Glomerular visceral epithelial cell (primary cell): ENCODE results near the gene PREP.
"Not testable (repeated sequence)": the region's sequence is repeated elsewhere in the genome, so short reads cannot be mapped to it uniquely, and the experiment has no call there.

ENCODE experiments used
- DNase-seq: peaks from one replicate; pipeline ENCODE4 v3.0.0-alpha.2; 2016; ENCODE audit errors: extremely low spot score

Gene PREP

DNA sequence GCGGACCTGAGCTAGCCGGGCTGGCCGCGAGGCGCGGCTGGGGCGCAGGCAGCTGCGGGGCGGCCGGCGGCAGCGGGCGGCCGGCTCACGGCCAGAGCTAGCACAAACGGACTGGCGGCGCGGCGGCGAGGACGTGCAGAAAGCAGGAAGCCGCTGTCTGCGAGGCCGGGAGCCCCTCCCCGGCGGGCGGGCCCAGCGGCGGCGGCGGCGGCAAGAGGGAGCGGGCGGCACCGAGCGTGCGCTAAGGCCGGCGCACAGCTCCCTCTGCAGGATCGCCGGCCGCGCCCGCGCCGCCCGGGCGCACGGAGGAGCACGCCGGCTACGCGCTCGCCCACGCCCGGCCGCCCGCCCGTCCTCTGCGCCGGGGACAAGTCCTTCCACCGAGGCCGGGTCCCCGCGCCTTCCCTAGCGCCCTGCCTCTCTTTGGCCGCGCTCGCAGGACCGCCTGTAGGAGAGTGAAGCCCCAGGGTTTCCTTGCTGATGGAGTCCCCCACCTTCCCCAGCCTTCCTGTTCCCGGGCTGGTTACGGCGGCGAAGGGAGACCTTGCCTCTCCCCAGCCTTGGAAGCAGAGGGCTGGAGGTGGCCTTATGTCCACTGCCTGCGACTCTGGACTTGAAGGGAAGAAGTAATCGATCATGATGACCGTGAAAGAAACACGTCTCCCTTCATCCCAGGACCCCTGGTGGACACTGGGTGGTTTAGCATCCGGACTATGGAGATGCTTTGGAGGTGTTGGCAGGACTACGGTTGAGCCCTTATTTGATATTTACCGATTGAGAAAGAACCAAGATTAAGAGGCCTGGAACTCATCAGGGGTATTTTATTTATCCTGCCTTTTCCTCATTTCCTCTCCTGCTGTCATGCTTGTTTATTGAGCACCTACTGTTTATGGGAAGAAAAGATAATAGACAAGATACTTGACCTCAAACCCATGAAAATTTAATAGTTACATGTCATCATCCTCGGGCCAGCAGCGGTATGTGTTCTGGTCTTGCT, at the start of gene PREP:
TSS of gene PREP (minus strand) at position 144 of the 997 bp plus-strand sequence. CDS start 191 bp downstream, outside the sequence.
- DNase-seq: peak; percentile 90

DNA sequence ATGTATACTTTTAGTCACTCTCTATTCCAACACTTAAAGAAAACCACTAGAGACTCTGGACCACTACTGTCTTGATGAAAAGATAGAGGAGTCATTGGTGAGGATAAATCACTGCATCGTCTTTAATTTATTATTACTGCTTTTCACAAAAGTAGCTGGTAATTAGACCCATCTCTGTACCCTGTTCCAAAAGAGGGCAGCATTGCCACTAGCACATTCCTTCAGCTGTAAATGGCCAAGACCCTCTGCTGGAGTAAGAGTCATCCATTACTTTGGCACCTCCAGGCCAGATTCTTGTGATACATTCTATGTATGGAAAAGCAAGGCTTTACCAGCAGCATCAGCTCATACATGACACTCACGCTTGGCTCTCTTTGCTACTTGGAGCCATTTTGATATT, 49.5 kb upstream of the PREP start:
- no peak for DNase-seq

DNA sequence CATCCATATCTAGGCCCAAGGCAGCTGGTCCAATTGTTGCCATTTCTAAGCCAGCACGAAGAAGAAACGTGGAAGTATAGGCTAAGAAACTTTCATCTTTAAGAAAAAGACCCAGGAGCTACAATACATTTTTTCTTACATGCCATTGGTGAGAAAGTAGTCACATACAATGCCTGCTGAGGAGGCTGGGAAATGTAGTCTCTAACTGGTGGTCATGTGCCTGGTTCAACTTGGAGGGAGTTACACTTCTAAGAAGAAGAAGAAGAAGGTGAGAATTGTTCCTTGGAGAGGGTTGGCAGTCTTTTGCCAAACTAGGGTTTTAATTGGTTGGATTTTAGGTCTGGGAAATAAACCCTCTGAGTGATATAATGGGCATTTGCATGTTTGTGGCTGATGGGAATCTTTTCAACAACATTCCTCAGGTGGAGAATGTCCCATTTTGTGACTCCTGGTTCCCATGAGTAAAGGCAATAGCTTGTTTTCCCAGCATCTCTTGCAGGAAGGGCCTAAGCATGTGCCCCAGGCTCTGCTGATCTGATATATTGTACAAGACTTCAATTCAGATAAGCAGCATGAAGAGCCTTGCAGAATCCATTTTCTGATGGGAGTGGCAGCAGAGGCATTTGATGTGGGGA, 47.0 kb upstream of the PREP start:
- DNase-seq: peak; percentile 26

DNA sequence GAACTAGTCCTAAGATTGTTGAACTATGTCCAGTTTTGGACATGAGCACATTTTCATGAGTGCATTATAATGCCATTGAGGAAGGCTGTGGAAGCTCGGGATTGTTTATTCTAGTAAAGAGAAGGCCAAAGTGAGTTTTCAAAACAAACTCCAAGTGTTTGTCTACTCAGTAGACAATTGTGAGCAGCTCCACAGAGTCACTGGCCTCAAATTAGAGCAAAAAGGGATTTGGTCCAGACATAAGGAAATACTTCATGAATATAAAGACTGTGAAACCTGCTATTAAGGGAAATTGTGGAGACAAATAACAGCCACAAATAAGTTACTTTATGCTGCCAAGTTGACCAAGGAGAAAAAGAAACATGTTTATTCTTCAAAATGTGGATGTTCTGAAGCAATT, 42.6 kb upstream of the PREP start:
- DNase-seq: no peak

DNA sequence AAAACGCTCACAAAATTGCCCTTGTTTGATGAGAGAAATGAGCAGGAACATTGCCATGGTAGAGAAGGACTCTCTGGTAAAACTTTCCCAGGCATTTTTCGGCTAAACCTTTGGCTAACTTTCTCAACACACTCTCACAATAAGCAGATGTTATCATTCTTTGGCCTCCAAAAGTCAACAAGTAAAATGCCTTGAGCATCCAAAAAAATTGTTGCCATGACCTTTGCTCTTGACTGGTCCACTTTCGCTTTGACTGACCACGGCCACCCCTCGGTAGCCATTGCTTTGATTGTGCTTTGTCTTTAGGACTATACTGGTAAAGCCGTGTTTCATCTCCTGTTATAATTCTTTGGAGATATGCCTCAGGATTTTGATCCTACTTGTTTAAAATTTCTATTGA, 41.1 kb upstream of the PREP start:
- no peak for DNase-seq

DNA sequence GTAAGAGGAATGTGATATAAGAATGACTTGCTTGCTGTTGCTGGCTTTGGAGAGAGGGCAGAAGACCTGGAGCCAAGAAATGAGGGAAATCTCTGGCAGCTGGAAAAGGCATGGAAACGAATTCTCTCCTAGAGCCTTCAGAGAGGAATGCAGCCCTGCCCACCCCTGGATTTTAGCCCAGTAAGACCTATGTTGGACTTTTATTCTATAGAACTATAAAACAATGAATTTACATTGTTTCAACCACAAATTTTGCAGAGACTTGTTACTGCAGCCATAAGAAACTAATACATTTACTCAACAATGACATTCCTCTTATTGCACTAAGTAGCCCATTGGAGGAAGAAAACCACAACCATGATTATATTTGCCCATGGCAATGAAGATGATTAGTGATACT, 39.5 kb upstream of the PREP start:
- DNase-seq: no peak

DNA sequence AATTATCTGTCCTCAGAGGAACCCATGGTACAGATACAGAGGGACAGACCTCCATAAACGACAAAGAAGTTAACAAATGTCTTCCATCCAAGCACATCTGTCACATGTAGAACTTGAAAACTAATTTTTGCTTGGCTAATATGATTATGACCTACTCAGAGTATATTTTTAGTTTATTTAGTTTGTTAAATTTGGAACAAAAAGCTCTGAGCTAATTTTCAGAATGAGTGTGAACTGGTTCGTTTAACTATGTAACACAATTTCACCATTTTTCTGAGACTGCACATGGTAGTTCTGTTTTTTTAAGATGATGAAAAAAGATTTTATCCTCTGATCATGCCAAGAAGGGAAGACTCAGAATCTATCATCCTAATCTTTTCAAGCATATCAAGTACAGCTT, 34.4 kb upstream of the PREP start:
- DNase-seq: no peak

DNA sequence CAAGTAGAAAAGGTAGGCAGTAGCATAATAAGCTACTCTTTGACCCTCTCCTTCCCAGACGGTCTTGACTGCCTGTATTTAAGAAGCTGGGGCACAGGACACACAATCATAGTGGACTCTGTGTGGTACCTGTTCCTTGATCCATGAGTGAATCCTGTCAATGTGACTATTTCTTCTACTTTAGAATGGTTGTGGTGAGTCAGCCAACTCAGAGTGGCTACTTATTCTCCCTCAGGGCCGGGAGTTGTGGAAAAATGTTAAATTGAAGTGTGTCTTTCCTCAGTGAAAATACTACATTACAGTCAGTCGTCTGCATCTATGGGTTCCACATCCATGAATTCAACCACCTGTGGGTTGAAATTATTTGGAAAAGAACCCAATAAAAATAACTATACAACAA, 30.8 kb upstream of the PREP start:
- no peak for DNase-seq

DNA sequence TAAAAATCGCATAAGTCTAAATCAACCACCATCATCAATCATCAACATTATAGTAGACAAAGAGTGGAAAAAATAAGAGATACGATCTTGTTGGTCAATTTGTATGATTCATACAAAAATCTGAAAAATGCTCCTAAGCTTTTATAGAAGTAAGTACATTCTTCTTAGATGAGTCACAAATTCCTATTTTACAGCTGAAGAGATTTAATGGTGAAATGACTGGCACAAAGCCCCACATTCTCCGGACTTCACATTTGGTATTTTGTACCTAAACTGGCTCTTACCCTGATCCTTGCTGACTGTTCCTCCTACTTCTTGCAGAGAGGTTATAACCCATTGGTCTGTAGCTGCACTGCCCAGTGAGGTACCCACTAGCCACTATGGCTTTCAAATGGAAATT, 29.9 kb upstream of the PREP start:
- DNase-seq: peak; percentile 81

DNA sequence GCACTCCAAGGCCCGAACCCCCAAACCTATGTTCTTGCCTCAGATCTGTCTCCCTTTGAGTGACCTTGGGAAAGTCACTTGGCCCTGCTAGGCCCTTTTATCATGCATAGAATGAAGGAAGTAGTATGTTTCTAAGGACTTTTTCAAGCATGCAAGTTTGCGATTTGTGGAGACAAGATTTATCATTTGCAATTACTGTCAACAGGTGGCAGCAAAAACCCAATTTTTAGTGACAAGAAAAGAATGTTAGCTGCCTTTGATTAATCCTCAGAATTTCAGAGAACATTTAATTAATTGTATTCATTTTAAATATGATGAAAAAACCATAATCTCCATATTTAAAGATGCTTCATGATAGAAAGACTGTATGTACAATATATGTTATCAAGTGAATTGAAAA, 28.3 kb upstream of the PREP start:
- peak; percentile 58 for DNase-seq

DNA sequence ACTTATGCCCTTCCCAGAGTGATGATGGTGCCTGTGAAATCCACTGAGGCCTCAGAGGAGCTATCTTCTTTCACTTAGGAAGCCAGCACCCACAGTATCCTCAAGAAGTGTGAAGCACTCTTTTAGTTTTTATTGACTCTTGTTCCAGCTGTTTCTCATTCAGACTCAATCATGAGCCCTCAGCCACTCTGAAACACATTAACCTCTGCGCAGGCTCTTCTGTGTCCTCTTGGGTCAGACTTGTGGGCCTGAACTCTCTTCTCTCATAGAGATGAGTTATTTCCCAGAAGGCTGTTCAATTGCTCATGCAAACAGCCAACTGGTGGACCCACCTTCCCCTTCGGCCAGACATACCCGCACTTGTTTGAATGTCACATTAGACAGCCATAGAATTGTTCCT, 27.8 kb upstream of the PREP start:
- DNase-seq: no peak

DNA sequence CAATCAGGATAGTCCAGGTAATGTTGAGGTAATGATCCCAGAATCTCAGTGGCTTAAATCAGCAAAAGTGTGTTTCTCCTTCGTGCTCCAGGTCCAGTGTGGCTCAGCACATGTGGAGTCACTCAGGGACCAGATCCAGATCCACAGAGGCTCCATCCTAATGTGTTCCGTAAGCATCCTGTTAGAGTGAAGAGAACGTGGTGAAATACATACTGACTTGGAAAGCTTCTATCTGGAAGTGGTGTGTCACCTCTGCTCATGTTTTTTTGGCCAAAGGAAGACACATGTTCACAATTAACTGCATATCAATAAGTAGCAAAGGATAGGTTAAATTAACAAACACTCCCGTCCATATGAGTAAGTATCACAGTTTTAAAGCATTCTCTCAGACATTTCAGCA, 26.8 kb upstream of the PREP start:
- DNase-seq: no peak

DNA sequence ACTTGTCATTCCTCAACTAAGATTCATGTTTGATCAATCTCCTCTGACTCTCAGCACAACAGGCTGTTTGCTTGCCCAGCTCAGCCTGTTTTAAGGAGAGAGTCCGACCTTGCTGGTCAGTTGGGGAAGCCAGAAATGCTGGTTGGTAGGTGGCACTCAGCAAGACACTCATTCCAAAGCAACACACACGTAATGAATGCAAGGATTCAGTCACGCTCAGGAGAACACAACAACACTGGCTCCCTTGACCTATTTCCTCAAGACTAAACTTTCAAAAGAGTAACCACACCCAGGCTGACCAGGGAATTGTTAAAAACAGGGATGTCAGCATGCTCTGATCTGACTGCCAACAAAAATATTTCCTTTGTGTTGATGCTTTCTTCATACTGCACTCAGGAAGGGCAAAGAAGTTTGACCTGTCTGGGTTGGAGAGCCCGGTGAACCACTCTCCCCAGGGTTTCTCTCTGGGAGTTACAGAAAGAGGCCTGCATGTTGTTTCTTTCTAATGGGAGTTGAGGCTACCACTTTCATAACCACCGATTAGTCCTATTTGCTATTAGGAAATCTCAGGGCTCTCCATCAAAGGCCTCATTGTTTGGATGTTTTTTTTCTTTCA, 25.6 kb upstream of the PREP start:
- DNase-seq: peak; percentile 61

DNA sequence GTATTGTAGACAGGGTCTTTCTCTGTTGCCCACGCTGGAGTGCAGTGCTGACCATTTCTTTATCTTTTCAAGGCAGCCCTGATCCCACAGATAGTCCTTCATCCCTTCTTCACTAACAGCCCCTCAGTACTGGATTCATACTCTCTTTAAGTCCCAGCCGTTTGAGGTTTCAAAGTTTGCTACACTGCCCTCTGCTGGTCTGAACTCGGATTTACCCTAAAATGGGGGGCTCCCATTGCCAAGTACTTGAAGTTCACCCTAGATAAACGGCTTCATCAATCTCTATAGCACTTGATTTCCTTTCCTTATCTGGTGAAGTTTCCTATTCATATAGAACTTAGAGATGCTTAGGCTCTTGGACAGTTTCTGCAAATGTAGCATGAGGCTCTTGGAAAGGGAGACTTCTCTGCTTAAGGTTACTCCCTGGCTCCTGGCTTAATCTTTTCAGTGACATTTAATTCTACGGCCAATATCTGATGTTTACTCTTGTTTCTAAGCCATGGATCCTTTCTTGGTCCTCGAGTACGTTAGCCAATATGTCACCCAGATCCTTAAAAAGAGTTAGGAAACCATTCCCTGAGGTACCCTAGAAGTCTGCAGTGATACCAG, 21.4 kb upstream of the PREP start:
- DNase-seq: peak; percentile 57

DNA sequence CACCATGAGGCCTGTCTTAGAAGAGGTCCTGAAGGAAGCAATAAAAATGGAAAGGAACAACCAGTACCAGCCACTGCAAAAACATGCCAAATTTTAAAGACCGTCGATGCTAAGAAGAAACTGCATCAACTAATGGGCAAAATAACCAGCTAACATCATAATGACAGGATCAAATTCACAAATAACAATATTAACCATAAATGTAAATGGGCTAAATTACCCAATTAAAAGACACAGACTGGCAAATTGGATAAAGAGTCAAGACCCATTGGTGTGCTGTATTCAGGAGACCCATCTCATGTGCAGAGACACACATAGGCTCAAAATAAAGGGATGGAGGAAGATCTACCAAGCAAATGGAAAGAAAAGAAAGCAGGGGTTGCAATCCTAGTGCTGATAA, 14.1 kb upstream of the PREP start:
- DNase-seq: not testable (repeated sequence)

DNA sequence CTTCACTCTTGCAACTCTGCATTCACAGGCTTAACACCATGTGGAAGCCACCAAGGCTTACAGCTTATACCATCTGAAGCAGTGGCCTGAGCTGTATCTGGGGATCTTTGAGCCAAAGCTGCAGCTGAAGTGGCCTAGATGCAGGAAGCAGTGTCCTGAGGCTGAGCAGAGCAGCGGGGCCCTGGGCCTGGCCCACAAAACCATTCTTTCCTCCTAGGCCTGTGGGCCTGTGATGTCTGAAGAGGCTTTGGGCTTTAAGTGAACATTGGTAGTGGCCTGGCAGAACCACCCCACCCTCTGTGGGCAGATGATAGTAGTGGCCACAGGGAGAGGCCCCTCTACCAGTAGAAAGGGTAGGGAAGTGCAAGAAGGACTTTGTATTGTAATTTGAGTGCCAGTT, 6.9 kb upstream of the PREP start:
- DNase-seq: no peak

DNA sequence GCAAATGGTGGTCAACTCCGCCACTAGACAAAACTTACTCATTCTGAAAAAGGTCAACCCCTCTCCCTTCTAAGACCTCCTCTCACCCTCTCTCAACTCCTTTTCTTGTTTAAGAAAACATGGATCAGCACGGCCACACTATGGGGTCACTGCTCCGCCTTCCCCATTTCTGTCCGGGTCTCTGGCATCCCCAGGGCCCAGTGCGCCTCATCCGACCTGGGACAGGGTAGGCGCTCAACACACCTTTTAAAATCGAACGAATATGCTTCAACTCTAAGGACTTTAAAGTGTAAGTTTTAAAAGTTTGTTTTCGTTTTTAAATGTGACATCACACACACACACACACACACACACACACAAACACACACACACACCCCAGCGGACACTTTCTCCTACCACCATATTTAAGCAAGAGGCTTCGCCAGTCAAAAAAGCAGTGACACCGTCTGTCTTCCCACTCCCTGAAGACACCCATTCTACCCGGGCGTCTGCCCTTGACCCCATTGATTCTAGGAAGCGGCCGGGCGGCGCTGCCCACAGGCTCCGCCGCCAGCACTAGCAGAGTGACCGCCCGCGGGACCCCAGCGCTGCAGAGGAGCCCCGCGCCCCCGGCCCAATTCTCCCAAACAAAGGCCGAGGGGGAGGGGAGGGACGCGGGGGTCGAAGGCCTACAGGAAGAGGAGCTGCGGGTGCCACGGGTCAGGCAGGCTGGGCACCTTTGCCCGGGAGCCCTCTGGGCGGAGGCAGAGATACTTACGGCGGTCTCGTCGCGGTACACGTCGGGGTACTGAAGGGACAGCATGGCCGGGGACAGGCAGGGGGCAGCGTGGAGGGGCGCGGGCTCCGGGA, 568 bp downstream of the PREP start:
- peak; percentile 39 for DNase-seq

DNA sequence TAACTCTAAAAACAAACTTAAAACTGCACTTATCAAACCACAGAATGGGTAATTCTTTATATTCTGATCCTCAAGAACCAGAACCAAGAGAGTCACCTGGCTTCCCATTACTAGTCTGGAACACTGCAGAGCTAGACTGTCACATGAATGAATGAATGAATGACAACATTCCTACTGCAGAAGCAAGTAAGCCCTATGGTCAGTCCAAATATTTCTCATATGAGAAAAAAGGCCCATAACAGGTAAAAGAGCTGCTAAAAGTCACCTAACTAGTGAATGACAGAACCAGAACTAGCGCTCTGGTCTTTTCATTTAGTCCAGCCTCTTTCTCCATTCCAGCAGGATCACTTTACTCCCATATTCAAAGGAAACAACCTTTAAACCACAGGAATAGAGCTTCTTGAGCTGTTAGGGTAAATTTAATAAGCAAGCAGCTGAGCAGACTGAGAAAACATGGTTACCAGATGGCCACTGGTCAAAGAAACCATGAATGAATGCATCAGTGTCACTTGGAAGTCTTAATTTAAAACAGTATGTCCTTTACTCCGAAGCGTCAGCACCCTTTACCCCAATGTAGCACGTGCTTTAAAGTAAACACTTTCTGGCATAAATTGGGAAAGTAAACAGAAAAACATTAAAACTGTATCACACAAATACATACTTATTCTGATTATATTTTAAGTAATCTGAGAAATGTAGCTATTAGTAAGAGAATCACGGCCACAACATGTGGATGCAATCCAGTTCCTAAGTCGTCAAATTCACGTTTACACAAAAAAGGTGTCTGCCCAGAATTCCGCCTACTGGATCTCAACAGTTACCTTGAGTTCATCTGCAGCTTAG, 1.4 kb downstream of the PREP start:
- DNase-seq: no peak

DNA sequence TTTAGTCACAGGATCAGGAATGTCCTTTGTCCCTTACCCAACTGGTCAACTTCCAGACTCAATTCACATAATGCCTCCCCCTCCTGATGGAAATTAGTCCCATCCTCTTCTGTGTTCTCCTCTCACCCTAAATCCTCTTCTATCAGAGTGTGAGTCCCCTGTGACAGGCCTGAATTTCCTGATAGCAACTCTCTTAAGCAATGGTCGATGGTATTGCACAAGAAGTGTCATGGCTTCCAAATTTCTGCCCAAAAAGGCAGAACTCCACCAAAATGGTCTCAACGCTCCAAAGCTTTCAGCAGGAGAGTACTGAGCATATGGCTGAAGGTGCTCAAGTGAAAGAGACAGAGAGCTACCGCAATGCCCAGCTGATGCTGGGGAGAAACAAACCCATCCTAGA, 2.4 kb downstream of the PREP start:
- DNase-seq: no peak

DNA sequence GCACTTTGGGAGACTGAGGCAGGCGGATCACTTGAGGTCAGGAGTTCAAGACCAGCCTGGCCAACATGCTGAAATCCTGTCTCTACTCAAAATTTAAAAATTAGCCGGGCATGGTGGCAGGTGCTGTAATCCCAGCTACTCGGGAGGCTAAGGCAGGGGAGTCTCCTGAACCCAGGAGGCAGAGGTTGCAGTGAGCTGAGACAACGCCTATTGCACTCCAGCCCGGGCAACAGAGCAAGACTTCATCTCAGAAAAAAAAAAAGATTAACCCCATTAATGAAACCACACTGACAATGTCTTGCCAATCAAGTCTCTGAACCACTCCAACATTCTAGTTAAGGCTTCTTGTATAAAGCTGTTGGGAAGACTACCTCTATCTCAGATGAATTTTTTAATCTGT, 4.0 kb downstream of the PREP start:
- DNase-seq: no peak
